OCI-LY7 (cell line): ENCODE measurements around the gene POLR2H. TPM values are rescaled to one million over a fixed set of nuclear protein-coding genes. Genes with fewer than 3 reads are reported as not detected.

Experiments
- BruUV-seq: library from RNA; stranded (reverse); fragments of 400-500 nt; replicated peaks from 2 replicates; lab custom pipeline; 2021; lab: Mats Ljungman, UMichigan
- CTCF ChIA-PET: fragments of 300-600 bp; sonication (Branson Sonifier 250); formaldehyde crosslinking; loops from one replicate; lab custom pipeline; 2022; ENCODE audit warnings: antibody characterized with exemption; ENCODE audit not compliant: unreplicated experiment; lab: Charles Lee
- POLR2A ChIA-PET: fragments of 300-600 bp; sonication (Branson Sonifier 250); formaldehyde crosslinking; loops from one replicate; lab custom pipeline; 2022; ENCODE audit warnings: antibody characterized with exemption; lab: Charles Lee
- DNase-seq: peaks from one replicate; pipeline ENCODE4 v3.0.0-alpha.2; 2015; ENCODE audit warnings: low spot score
- H2AFZ ChIP-seq: fragments of 200-600 bp; sonication (generic), shearing (Covaris generic); 2 replicates; pipeline ENCODE4 v1.6.1; 2014; ENCODE audit warnings: mild to moderate bottlenecking, antibody characterized with exemption, low read length, moderate library complexity
- H3K27ac ChIP-seq: fragments of 200-600 bp; sonication (generic); 2 replicates; pipeline ENCODE4 v1.5.1; 2014; ENCODE audit warnings: mixed run types, low read depth, mild to moderate bottlenecking, moderate library complexity, low read length, inconsistent platforms; ENCODE audit not compliant: poor library complexity, severe bottlenecking
- H3K36me3 ChIP-seq: fragments of 200-600 bp; sonication (generic); 2 replicates; pipeline ENCODE4 v1.6.1; 2014; ENCODE audit warnings: mild to moderate bottlenecking, antibody characterized with exemption, low read length, moderate library complexity, mixed read lengths; ENCODE audit not compliant: insufficient read depth
- H3K4me1 ChIP-seq: fragments of 200-600 bp; sonication (generic); 2 replicates; pipeline ENCODE4 v1.5.1; 2014; ENCODE audit warnings: mild to moderate bottlenecking, low read length; ENCODE audit not compliant: insufficient read depth, poor library complexity, severe bottlenecking
- H3K4me2 ChIP-seq: fragments of 200-600 bp; sonication (generic); 2 replicates; pipeline ENCODE4 v1.6.1; 2014; ENCODE audit warnings: mild to moderate bottlenecking, low read length
- H3K4me3 ChIP-seq: fragments of 200-600 bp; sonication (generic); 2 replicates; pipeline ENCODE4 v1.5.1; 2014; ENCODE audit warnings: mild to moderate bottlenecking, low read depth, low read length; ENCODE audit not compliant: poor library complexity, severe bottlenecking
- H3K79me2 ChIP-seq: fragments of 200-600 bp; sonication (generic); 2 replicates; pipeline ENCODE4 v1.6.1; 2016; ENCODE audit warnings: low read depth, mild to moderate bottlenecking, low read length, moderate library complexity, mixed read lengths; ENCODE audit not compliant: insufficient read depth
- H3K9me2 ChIP-seq: fragments of 200-600 bp; sonication (generic); 2 replicates; pipeline ENCODE4 v1.6.1; 2016; ENCODE audit warnings: mild to moderate bottlenecking, low read length, mixed read lengths; ENCODE audit not compliant: insufficient read depth
- H3K9me3 ChIP-seq: fragments of 200-600 bp; sonication (generic); 2 replicates; pipeline ENCODE4 v1.6.1; 2014; ENCODE audit warnings: mild to moderate bottlenecking, mixed run types, low read length, mixed read lengths
- H4K20me1 ChIP-seq: fragments of 200-600 bp; sonication (generic); 2 replicates; pipeline ENCODE4 v1.6.1; 2014; ENCODE audit warnings: mild to moderate bottlenecking, antibody characterized with exemption, low read length, moderate library complexity, mixed read lengths; ENCODE audit not compliant: insufficient read depth
- EZH2phosphoT487 ChIP-seq: fragments of 200-600 bp; sonication (generic); IDR thresholded peaks from 2 replicates; pipeline ENCODE4 v1.6.1; 2018; ENCODE audit warnings: low read depth, borderline replicate concordance, mild to moderate bottlenecking, mixed run types, antibody characterized with exemption, low read length, moderate library complexity, mixed read lengths
- intact Hi-C: fragments of 100-400 bp; cut with micrococcal nuclease; formaldehyde crosslinking; loops from one replicate; pipeline ENCODE4 v1.10.0; 2022; ENCODE audit not compliant: unreplicated experiment
- total RNA-seq, 2 experiments: library from RNA; depleted of rRNA in 1 of 2; stranded (reverse); fragments of >200 nt in 1 of 2; shearing (Covaris generic) in 1 of 2; gene quantifications; 2 replicates each; pipeline ENCODE4 v1.2.3, GENCODE V29; 2014 to 2022
- TF ChIP-seq, protein P1 (sequence below): fragments of 200-600 bp; sonication (generic); conservative IDR thresholded peaks from 2 replicates; pipeline ENCODE4 v1.5.1; 2014; ENCODE audit warnings: mild to moderate bottlenecking, antibody characterized with exemption, low read length, moderate library complexity, mixed read lengths

POLR2H gene
- total RNA-seq, 2 experiments from 2014 or later, result 80.1 to 85.8 TPM

- no peaks in the 10 kb centered on the region for H3K9me2 ChIP-seq
- H3K4me2 ChIP-seq, result no peak overlapping the region
- peaks cover 5% of the 10 kb centered on the region; the same call in 1 of the 2 replicates for H4K20me1 ChIP-seq
- DNase-seq, result no peak
- no peak overlapping the region for H3K27ac ChIP-seq
- H2AFZ ChIP-seq, result no peak overlapping the region
- H3K9me3 ChIP-seq, result no peaks in the 10 kb centered on the region
- TF ChIP-seq EZH2phosphoT487, result no peak
- TF ChIP-seq, protein P1, sequence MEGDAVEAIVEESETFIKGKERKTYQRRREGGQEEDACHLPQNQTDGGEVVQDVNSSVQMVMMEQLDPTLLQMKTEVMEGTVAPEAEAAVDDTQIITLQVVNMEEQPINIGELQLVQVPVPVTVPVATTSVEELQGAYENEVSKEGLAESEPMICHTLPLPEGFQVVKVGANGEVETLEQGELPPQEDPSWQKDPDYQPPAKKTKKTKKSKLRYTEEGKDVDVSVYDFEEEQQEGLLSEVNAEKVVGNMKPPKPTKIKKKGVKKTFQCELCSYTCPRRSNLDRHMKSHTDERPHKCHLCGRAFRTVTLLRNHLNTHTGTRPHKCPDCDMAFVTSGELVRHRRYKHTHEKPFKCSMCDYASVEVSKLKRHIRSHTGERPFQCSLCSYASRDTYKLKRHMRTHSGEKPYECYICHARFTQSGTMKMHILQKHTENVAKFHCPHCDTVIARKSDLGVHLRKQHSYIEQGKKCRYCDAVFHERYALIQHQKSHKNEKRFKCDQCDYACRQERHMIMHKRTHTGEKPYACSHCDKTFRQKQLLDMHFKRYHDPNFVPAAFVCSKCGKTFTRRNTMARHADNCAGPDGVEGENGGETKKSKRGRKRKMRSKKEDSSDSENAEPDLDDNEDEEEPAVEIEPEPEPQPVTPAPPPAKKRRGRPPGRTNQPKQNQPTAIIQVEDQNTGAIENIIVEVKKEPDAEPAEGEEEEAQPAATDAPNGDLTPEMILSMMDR, result no peak
- H3K36me3 ChIP-seq, result peaks cover 98% of the 10 kb centered on the region
- ChIA-PET POLR2A (no interaction called here), CTCF (interaction anchor here (0.6 kb wide), 1 partner anchor 1486 kb away, joined by 3 read pairs; no protein-coding TSS in a partner anchor)
- TSS peak; percentile 18 for BruUV-seq
- H3K4me3 ChIP-seq, result no peak overlapping the region
- intact Hi-C loops, result no loop called here
- no peaks in the 10 kb centered on the region for H3K4me1 ChIP-seq
- H3K79me2 ChIP-seq, result no peaks in the 10 kb centered on the region
Measured at GRCh38 chr3:184327171-184327570, 34.3 kb upstream of the POLR2H start.

GRCh38 chr3:184328516-184328915 lies 33.0 kb upstream of the POLR2H start:
- no peak for DNase-seq
- TF ChIP-seq EZH2phosphoT487, result no peak
- no peaks in the 10 kb centered on the region for H3K79me2 ChIP-seq
- no peaks in the 10 kb centered on the region for H4K20me1 ChIP-seq
- POLR2A ChIA-PET, result no interaction called here
- no peaks in the 10 kb centered on the region for H3K9me3 ChIP-seq
- no peak overlapping the region for H3K4me2 ChIP-seq
- H3K4me3 ChIP-seq, result no peak overlapping the region
- H3K4me1 ChIP-seq, result no peaks in the 10 kb centered on the region
- CTCF ChIA-PET, result no interaction called here
- no peak overlapping the region for H3K27ac ChIP-seq
- intact Hi-C loops, result no loop called here
- H3K9me2 ChIP-seq, result no peaks in the 10 kb centered on the region
- peaks cover 98% of the 10 kb centered on the region for H3K36me3 ChIP-seq
- BruUV-seq, result no TSS peak
- H2AFZ ChIP-seq, result no peak overlapping the region

- Histone ChIP-seq H3K9me3 (no peaks in the 10 kb centered on the region), H3K9me2 (no peaks in the 10 kb centered on the region), H3K79me2 (no peaks in the 10 kb centered on the region), H2AFZ (no peak overlapping the region), H3K4me3 (no peak overlapping the region), H3K4me1 (peaks cover 8% of the 10 kb centered on the region), H3K36me3 (peaks cover 79% of the 10 kb centered on the region), H4K20me1 (peaks cover 4% of the 10 kb centered on the region; the same call in 1 of the 2 replicates), H3K27ac (no peak overlapping the region), H3K4me2 (no peak overlapping the region)
- DNase-seq, result no peak
- TF ChIP-seq, protein P1, result no peak
- TF ChIP-seq EZH2phosphoT487, result no peak
- intact Hi-C loops, result no loop called here
- CTCF ChIA-PET, result no interaction called here
- POLR2A ChIA-PET, result no interaction called here
- no TSS peak for BruUV-seq
Measured at GRCh38 chr3:184332370-184333090, 29.0 kb upstream of the POLR2H start.
